ENCODE data around the gene CAMKMT. TPM values are rescaled to one million over a fixed set of nuclear protein-coding genes. Genes with fewer than 3 reads are reported as not detected.

Gene CAMKMT
- polyA plus RNA-seq, 3 donors: 4.7 to 7.8 (median 7.0) TPM

GRCh38 chr2:44364604-44365003 lies 2.9 kb downstream of the CAMKMT start:
- H2AFZ ChIP-seq (ENCODE audit: insufficient read depth, low read depth, low read length, poor library complexity, severe bottlenecking): no peak overlapping the region
- no peak overlapping the region for H3K4me3 Mint-ChIP-seq
- H3K27me3 ChIP-seq (ENCODE audit: control insufficient read depth in 2 of 2, insufficient read depth in 2 of 2, low read length in 2 of 2): no peaks in the 10 kb centered on the region
- WGBS (ENCODE audit: insufficient coverage): 83% methylated on average over 1 of the region's 3 CpGs
- H3K4me1 ChIP-seq (ENCODE audit: control insufficient read depth in 1 of 2, insufficient read depth in 2 of 2, low read length in 2 of 2): peaks cover 15 to 16% of the 10 kb centered on the region in 2 donors
- H4K20me1 ChIP-seq (ENCODE audit: insufficient read depth, low read length): peaks cover 4% of the 10 kb centered on the region
- TF ChIP-seq CTCF (IDR thresholded peaks at IDR 0.05): no peak
- H3K4me2 ChIP-seq (replicated peaks; ENCODE audit: extremely low read depth, low read length, poor library complexity, severe bottlenecking): no peak overlapping the region
- no peak overlapping the region for H3K9ac ChIP-seq (ENCODE audit: insufficient read depth, low read length, poor library complexity, severe bottlenecking)
- intact Hi-C loops (cut with micrococcal nuclease): loop anchor here (5.0 to 10.0 kb wide), 3 partner anchors 197 to 770 kb away; partner anchors contain the start of genes LRPPRC (in 1 of the 2), PPM1B (in 1 of the 2) and THADA (in 1 of the 2)
- no peak for DNase-seq
- peaks cover 0 to 2% (median 0%) of the 10 kb centered on the region in 3 donors for H3K27me3 Mint-ChIP-seq (ENCODE audit: low read depth in 3 of 3)
- H3K79me2 ChIP-seq (ENCODE audit: insufficient read depth, low read length): peaks cover 20% of the 10 kb centered on the region
- no peak overlapping the region for H3K27ac ChIP-seq (ENCODE audit: low read depth in 1 of 2, low read length in 2 of 2)
- H3K9me3 Mint-ChIP-seq: no peaks in the 10 kb centered on the region
- H3K9me3 ChIP-seq (replicated peaks in 1 of 2; ENCODE audit: control insufficient read depth in 1 of 2, insufficient read depth in 1 of 2, low read length in 2 of 2): no peaks in the 10 kb centered on the region
- H3K27ac Mint-ChIP-seq: no peak overlapping the region
- peaks cover 4 to 5% of the 10 kb centered on the region in 2 donors for H3K36me3 Mint-ChIP-seq
- H3K36me3 ChIP-seq (replicated peaks in 1 of 2; ENCODE audit: control insufficient read depth in 1 of 2, insufficient read depth in 2 of 2, low read length in 2 of 2): no peaks in the 10 kb centered on the region
- peaks cover 20% of the 10 kb centered on the region for H3K4me1 Mint-ChIP-seq
- no peak overlapping the region for H3K4me3 ChIP-seq (replicated peaks in 1 of 3; ENCODE audit: low read depth in 2 of 3, low read length in 3 of 3)

GRCh38 chr2:44367591-44367990 lies 5.8 kb downstream of the CAMKMT start:
- peaks cover 0 to 2% (median 1%) of the 10 kb centered on the region in 3 donors for H3K27me3 Mint-ChIP-seq (ENCODE audit: low read depth in 3 of 3)
- peaks cover 4% of the 10 kb centered on the region for H4K20me1 ChIP-seq (ENCODE audit: insufficient read depth, low read length)
- H3K4me1 Mint-ChIP-seq: peaks cover 10% of the 10 kb centered on the region
- no CpG with 5 or more reads among the region's 1 CpG for WGBS (ENCODE audit: insufficient coverage)
- TF ChIP-seq CTCF (IDR thresholded peaks at IDR 0.05): no peak
- DNase-seq: no peak
- H3K4me2 ChIP-seq (replicated peaks; ENCODE audit: extremely low read depth, low read length, poor library complexity, severe bottlenecking): no peak overlapping the region
- H3K9ac ChIP-seq (ENCODE audit: insufficient read depth, low read length, poor library complexity, severe bottlenecking): no peak overlapping the region
- H3K27ac ChIP-seq (ENCODE audit: low read depth in 1 of 2, low read length in 2 of 2): no peak overlapping the region
- no peak overlapping the region for H3K27ac Mint-ChIP-seq
- H2AFZ ChIP-seq (ENCODE audit: insufficient read depth, low read depth, low read length, poor library complexity, severe bottlenecking): no peak overlapping the region
- no peaks in the 10 kb centered on the region for H3K9me3 Mint-ChIP-seq
- H3K4me3 ChIP-seq (replicated peaks in 1 of 3; ENCODE audit: low read depth in 2 of 3, low read length in 3 of 3): no peak overlapping the region
- peaks cover 4 to 5% of the 10 kb centered on the region in 2 donors for H3K36me3 Mint-ChIP-seq
- H3K36me3 ChIP-seq (replicated peaks in 1 of 2; ENCODE audit: control insufficient read depth in 1 of 2, insufficient read depth in 2 of 2, low read length in 2 of 2): peaks cover 0 to under 1% of the 10 kb centered on the region in 2 donors
- H3K79me2 ChIP-seq (ENCODE audit: insufficient read depth, low read length): peaks cover 5% of the 10 kb centered on the region
- H3K4me1 ChIP-seq (ENCODE audit: control insufficient read depth in 1 of 2, insufficient read depth in 2 of 2, low read length in 2 of 2): peaks cover 6 to 7% of the 10 kb centered on the region in 2 donors
- H3K9me3 ChIP-seq (replicated peaks in 1 of 2; ENCODE audit: control insufficient read depth in 1 of 2, insufficient read depth in 1 of 2, low read length in 2 of 2): no peaks in the 10 kb centered on the region
- intact Hi-C loops (cut with micrococcal nuclease): loop anchor here (10.0 kb wide), 2 partner anchors 373 to 773 kb away; partner anchors contain the start of genes LRPPRC (in 1 of the 2) and THADA (in 1 of the 2)
- H3K27me3 ChIP-seq (ENCODE audit: control insufficient read depth in 2 of 2, insufficient read depth in 2 of 2, low read length in 2 of 2): no peaks in the 10 kb centered on the region
- H3K4me3 Mint-ChIP-seq: no peak overlapping the region
